Jurkat, Clone E6-1 (cell line): Measurements from ENCODE around the gene ZCRB1.
"Not testable (repeated sequence)": the region's sequence is repeated elsewhere in the genome, so short reads cannot be mapped to it uniquely, and the experiment has no call there.

Experiments
- DNase-seq: peaks from one replicate; pipeline ENCODE4 v3.0.0-alpha.2; 2011; ENCODE audit warnings: low read depth, low spot score
- H3K4me3 ChIP-seq: 2 replicates; pipeline ENCODE4 v1.5.1; 2011; ENCODE audit warnings: mild to moderate bottlenecking, low read length, control low read depth, moderate library complexity

ZCRB1 gene

DNA sequence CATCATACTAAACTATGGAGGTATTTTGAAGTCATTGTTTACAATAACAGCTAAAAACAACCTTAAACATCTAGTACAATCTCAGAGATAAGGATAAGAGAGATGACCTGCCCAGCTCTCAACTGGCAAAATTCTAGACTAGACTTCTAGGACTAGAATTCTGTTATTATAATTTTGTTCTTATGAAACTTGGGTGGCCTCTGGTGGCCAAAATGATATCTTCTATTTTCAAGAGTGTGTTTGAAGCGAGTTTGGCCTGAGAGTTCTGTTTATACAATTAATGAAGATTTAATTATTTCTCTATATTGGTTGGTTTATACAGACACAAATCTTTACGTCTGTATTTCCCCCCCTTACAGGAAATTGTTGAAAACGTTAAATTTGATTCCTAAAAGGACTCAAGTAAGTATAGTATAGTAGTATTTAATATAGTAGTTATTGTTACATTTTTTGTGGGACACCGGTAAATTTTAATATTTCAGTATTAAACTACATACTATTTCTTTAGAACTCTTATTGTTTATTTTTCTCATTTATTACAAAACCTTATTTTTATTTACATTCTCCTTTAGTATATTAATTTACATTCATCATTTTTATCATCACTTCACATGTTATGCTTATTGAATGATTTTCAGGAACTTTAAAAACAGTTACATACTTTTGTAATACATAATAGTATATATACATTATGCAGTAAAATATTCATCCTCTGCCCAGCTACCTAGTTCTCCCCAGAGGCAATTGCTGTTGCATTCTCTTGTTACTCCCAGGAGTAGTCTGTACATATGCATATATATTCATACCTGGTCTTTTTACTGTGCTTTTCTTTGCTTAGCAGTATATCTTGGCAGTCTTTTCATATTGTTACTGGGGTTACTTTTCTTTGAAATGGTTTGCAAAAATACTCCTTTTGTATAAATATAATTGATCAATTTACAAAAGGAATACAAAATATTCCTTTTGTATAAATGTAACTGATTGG, 6.7 kb upstream of the ZCRB1 start:
- peak; percentile 26 for DNase-seq
- no peak overlapping the region for H3K4me3 ChIP-seq

DNA sequence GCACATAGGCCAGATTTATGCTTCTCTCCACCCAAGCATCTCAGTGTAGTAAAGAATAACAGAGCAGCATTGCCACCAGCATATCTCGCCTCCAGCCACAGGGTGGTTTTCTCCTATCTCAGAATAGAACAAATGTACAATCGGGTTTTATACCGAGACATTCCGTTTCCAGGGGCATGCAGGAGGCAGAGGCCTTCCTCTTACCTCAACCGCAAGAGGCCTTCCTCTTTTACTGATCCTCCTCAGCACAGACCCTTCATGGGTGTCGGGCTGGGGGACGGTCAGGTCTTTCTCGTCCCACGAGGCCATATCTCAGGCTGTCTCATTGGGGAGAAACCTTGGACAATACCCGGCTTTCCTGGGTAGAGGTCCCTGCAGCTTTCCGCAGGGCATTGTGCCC, 4.2 kb upstream of the ZCRB1 start:
- not testable (repeated sequence) for H3K4me3 ChIP-seq, DNase-seq

DNA sequence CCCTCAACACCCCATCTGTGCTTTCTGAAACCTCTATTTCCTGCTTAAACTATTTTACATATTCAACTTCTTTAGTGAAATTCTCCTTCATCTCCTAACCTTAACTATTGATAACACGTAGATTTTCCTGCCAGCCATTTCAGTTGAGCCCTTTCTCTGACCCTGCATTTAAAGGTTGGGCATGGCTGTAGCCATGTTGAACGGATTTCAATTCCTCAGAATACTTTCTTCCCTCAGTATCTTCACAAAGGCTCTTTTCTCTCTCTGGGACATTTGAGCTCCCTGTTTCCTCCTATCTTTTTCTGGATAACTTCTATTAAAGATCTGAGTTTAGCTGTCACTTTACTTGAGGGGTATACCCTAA, 1.3 kb upstream of the ZCRB1 start:
- DNase-seq = no peak
- peak overlapping the region; percentile 98 for H3K4me3 ChIP-seq

DNA sequence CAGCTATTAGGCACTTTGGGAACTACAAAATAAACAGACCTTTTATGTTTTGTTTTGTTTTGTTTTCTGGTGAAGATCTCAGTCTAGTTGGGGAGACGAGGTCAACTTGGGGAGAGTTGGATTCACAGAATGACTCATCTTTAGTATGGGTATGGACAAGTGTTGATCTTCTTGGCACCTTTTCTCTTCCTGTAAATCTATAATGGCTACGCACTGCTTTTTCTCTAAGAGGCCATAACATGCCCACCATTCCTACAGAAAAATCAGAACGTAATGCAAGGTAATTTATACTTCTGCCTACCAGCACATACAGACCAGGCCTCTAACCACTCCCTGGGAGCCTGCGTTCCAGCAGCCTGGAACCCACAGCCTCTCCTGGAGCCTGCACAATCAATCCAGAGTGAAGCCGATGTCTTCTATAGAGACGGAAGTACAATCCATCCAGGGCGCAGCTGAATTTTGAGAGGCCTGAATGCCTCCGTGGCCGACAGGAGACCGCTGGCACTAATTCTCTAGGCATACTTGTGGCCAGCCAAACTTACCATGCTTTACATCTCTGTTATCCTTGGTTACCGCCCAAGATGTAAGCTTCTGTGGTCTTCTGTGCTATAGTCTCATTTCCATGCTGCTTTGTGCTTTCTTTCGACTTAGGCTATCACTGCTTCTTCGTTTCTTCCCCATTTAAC, 790 bp upstream of the ZCRB1 start:
- no peak for DNase-seq
- H3K4me3 ChIP-seq = peak overlapping the region; percentile 98

DNA sequence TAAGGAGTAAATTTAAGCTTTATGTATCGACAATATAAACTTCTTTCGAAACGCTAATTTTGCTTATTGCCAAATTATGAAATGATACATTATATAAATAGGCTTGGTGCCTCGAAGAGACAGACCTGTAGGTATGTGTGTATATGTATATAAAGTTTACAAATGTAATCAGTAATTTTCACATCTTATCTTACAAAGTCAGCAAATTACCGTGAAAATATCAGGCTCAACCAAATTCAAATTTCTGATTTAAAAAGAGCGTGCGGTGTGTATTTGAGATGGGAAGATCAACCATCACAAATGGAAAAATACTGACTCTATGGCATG, 605 bp downstream of the ZCRB1 start:
- DNase-seq = no peak
- peak overlapping the region; percentile 98 for H3K4me3 ChIP-seq

DNA sequence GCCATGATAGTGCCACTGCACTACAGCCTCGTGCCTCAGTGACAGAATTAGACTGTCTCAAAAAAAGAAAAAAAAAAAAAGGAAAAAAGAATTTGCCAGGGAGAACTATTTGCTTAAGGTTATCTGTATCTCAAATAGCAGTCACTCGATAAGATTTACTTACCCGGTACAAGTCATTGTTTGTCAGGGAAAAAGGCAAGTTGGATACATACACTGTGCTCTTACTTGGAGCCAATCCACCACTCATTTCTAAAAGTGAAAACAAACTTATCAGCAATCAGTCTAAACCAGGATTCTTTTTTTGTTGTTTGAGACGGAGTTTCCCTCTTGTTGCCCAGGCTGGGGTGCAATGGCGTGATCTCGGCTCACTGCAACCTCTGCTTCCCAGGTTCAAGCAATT, 2.0 kb downstream of the ZCRB1 start:
- no peak for DNase-seq
- no peak overlapping the region for H3K4me3 ChIP-seq

DNA sequence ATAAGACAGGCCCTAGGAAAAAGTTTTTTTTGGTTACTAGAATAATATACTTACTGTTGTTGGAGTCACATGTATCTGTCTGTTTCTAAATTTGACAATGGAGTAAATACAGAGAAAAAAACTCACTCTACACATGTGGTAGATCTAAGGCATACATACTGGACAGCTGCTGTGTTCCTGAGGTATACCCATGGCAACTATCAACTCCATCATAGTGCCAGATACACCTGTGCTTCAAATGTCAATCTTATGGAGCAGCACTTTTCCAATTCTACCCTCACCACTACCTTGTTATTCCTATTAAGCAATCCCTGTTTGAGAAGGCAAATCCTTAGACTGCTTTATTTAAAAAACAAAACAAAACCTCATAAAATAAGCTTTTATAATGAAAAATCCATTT, 3.3 kb downstream of the ZCRB1 start:
- no peak for DNase-seq
- H3K4me3 ChIP-seq = no peak overlapping the region

DNA sequence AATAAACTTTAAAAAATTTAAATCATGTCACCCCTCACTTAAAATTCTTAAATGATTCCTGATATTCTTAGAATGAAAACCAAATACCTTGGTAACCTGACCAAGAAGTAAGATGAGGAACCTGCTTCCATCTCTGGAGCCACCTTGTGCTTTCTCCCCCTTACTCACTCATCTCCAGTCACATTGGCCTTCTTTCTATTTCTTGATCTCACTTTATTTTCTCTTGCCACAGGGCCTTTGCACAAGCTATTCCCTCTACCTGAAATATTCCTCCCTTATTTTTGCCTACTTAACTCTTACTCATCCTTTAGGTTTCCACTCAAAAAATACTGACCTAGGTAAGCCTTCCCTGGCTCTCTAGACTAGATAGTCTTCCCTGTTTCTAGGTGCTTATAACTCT, 5.1 kb downstream of the ZCRB1 start:
- no peak for DNase-seq
- H3K4me3 ChIP-seq = no peak overlapping the region

DNA sequence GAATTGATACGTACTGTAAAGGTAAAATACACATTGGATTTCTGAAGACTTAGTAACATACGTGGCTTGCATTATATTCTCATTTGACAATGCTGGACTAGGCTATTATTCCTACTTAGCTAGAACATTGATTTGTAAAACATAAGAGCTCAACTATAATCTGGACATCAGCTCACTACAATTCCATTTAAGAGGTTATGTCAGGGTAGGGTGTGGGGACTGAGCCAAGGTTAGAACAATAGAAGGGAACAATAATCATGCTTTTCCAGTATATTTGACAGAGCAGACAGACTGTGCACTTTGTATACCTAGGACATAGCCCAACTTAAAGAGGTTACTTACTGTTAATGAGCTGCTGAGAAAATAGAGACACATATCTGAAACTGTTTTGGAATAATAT, 10.8 kb downstream of the ZCRB1 start:
- no peak for DNase-seq
- H3K4me3 ChIP-seq = no peak overlapping the region

DNA sequence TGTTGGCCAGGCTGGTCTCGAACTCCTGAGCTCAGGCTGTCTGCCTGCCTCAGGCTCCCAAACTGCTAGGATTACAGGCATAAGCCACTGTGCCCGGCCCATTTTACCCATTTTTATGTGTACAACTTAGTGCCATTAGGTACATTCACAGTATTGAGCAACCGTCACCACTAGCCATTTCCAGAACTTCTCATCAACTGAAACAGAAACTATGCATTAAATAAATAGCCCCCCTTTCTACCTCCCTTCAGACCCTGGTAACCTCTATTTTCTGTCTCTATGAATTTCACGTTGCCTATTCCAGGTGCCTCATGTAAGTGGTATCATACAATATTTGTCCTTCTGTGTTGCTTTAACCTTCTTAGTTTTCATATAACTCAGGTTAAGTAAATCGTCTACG, 15.9 kb downstream of the ZCRB1 start:
- no peak for DNase-seq
- H3K4me3 ChIP-seq = no peak overlapping the region

DNA sequence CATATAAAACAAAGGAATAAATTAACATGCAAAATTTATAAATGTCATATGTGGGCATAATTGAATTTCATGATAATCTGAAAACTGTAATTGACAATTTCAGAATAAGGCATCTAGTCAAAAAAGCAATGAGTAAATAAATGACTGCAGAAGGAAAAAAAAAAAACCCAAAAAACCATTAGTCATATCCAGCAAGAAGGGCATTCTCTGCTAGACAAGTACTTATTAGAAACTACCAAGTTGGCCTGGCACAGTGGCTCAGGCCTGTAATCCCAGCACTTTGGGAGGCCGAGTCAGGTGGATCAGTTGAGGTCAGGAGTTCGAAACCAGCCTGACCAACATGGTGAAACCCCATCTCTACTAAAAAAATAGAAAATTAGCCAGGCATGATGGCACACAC, 17.5 kb downstream of the ZCRB1 start:
- DNase-seq = no peak
- no peak overlapping the region for H3K4me3 ChIP-seq

DNA sequence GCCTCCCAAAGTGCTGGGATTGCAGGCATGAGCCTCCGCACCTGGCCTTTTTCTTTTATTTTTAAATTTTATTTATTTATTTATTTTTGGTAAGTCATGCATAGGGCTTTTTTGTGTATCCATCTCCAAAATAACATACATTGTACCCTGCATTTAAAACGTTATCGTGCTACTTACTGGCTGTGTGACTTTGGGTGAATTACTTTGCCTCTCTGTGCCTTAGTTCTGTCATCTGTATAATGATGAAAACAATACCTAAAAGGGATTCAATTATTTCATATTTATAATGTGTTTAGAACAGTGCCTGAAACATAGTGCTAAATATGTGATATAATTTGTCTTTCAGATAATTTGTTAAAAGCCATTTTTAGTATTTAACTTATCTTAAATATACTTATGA, 19.6 kb downstream of the ZCRB1 start:
- H3K4me3 ChIP-seq = no peak overlapping the region
- no peak for DNase-seq

DNA sequence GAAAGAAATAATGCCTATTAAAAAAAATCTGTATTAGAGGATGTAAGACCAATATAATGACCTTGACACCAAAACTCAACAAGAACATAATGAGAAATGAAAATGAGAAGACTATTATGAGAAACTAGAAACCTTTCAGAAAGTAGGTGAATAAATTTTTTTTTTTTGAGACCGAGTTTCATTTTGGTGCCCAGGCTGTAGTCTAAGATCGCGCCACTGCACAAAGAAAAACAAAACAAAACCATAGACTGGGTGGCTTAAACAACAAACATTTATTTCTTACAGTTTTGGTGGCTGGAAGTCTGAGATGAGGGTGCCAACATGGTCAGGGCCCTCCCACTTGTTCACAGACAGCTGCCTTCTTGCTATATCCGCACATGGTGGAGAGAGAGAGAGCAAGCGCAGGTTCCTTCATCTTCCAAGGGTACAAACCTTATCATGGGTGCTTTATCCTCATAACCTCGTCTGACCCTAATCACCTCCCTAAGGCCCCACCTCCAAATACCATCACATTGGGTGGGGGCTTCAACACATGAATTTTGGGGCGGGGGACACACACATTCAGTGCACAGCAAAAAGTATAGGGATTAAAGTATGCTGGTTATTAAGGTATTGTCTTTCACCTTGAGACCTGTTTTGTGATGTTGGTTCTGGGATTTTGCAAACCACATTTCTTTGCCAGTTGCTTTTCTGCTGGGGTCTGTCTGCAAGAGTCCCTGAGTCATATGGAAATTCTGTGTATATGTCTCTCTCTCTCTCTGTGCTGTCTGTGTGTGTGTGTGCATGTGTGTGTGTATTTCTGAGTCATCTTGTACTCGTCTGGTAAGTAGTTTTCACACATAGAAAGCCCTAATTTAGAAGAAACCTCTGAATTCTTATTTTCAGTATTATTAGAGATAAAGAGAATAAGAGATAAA, 26.2 kb downstream of the ZCRB1 start:
- DNase-seq = no peak
- H3K4me3 ChIP-seq = no peak overlapping the region

DNA sequence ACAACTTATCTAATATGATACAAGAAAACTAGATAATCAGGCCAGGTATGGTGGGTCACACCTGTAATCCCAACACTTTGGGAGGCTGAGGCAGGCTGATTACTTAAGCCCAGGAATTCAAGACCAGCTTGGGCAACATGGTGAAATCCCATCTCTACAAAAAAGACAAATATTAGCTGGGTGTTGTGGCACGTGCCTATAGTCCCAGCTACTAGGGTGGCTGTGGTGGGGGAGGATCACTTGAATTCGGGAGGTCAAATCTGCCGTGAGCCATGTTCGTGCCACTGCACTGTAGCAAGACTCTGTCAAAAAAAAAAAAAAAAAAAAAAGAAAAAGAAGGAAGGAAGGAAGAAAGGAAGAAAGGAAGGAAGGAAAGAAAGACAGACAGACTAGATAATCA, 27.0 kb downstream of the ZCRB1 start:
- no peak for DNase-seq
- H3K4me3 ChIP-seq = no peak overlapping the region

DNA sequence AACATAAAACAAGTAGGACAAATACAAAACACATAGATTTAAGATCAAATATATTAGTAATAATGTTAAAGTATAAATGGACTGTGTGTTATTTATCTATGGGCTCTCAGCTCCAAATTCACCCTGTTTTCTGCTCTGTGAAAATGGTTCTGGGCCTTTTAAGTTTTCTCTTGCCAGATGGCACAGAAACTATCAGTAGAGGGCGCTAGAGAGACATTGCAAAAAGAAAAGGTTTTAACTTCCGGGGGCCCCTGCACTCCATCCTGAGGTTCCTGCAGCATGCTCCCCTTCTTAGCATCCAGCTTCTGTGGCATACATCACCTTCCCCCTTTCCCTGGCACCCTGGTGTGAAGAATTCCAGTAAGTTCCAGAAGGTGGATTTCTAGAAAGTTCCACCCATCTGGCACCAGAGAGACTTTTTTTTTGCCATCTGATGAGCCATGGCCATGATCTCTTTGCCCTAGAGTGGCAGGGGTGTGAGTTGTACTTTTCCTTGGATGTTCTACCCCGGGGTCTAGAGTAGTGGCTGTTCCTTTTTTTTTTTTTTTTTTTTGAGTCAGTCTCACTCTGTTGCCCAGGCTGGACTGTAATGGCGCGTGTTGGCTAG, 29.3 kb downstream of the ZCRB1 start:
- peak; percentile 39 for DNase-seq
- no peak overlapping the region for H3K4me3 ChIP-seq

DNA sequence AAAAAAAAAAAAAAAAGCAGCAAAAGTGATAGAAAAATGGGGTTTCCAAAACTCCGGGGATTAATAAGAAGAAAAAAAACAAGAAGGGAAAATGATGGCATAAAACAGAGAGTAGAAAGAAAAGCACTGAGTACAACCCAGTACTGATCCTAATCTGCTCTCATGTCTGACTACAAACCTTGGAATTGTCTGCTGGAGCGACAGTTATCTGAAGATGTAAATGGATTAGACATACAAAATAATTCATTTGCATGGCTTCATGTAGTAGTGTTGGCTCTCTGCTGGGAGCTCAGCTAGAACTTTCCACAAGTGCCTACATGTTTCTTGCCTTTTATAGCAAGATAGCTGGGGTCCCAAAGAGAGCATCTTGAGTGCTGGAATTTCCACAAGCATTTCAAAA, 34.2 kb downstream of the ZCRB1 start:
- no peak overlapping the region for H3K4me3 ChIP-seq
- DNase-seq = no peak

DNA sequence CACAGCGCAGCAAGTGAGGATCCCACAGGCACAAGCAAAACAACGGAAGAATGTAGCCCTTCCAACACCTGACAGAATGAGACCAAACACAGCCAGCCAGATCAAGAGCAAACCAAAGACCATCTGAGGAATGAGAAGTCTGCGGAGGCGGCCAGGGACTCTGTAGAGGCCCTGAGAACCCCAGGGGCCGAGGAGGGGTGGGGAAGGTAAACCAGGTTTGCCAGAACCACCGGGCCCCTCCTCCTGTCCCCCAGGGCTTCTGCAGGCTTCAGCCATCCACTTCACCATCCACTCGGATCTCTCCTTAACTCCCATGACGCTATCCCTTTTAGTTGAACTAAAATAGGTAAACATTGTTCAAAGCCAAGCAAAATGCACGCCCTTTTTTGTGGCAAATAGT, 37.4 kb downstream of the ZCRB1 start:
- DNase-seq = no peak
- H3K4me3 ChIP-seq = no peak overlapping the region

DNA sequence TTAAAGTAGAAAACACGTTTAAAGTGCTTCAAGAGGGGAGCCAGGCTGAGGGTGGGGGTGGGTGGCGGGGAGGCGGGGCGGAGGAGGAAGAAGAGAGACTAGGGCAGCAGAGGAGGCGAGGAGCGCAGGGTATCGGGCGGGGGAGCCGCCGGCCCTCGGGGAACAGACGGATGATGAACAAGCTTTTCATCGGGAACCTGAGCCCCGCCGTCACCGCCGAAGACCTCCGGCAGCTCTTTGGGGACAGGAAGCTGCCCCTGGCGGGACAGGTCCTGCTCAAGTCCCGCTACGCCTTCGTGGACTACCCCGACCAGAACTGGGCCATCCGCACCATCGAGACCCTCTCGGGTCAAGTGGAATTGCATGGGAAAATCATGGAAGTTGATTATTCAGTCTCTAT, 39.2 kb downstream of the ZCRB1 start:
- no peak overlapping the region for H3K4me3 ChIP-seq
- no peak for DNase-seq

DNA sequence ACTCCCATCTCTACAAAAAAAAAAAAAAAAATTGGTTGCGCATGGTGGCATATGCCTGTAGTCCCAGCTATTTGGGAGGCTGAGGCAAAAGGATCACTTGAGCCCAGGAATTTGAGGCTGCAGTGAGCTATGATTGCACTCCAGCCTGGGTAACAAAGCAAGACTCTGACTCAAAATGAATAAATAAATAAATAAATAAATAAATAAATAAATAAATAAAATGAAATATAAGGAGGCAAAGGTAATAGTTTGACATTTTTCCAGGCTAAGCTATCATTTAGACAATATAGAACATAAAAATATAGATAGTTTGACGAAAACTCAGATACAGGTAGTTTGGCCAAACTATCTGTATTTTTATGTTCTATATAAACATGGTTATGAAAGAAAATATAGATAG, 40.5 kb downstream of the ZCRB1 start:
- DNase-seq = no peak
- H3K4me3 ChIP-seq = no peak overlapping the region
